K562 (cell line): ENCODE results near the gene GPR39. TPM values are rescaled to one million over a fixed set of nuclear protein-coding genes. Genes with fewer than 3 reads are reported as not detected.

ENCODE experiments used
- ATAC-seq: fragments of 200-7000 bp; cut with Tn5 transposase; 3 replicates; pipeline ENCODE4 v1.9.1; 2020; ENCODE audit warnings: moderate library complexity
- BruUV-seq: library from RNA; stranded (reverse); fragments of 400-500 nt; replicated peaks from 2 replicates; lab custom pipeline; 2021; lab: Mats Ljungman, UMichigan
- CTCF ChIA-PET: fragments of 300-600 bp; formaldehyde crosslinking; extraction: SDS; loops from one replicate; lab custom pipeline; 2021; ENCODE audit warnings: low intra/inter-chr PET ratio; lab: Yijun Ruan, JAX
- POLR2A ChIA-PET: fragments of 300-600, 350-650 bp; sonication (Branson Sonifier 250); formaldehyde crosslinking; extraction: SDS; loops from one replicate; lab custom pipeline; 2021; ENCODE audit warnings: antibody characterized with exemption, inconsistent platforms; lab: Yijun Ruan, JAX
- DNase-seq, 4 experiments: peaks; one replicate each; pipeline versions ENCODE4 v3.0.0 to v3.0.0-alpha.2; 2011 to 2018; ENCODE audit warnings: low spot score in 3 of 4, mixed read lengths in 3 of 4; ENCODE audit errors: extremely low read depth in 1 of 4
- FAIRE-seq: peaks from 2 replicates; lab custom pipeline; 2011; peaks lifted over from hg19 to GRCh38; lab: Jason Lieb, UNC
- H2AFZ ChIP-seq: 2 replicates; pipeline ENCODE4 v1.6.0; 2011; ENCODE audit warnings: low read depth, low read length, control low read depth, inconsistent platforms
- H3K27ac ChIP-seq: fragments of 200-600 bp; 3 replicates; pipeline ENCODE4 v1.8.0; 2011; ENCODE audit warnings: low read depth, mild to moderate bottlenecking, control low read depth, inconsistent platforms, low read length, moderate library complexity, mixed read lengths; ENCODE audit errors: extremely low read depth
- H3K27me3 ChIP-seq, 2 experiments: fragments of 300-600 bp in 1 of 2; 2 replicates in 1 of 2; 3 replicates in 1 of 2; pipeline versions ENCODE4 v1.6.0 to v1.8.0; 2011; ENCODE audit warnings: inconsistent platforms in 2 of 2, low read length in 2 of 2, mild to moderate bottlenecking in 1 of 2, mixed read lengths in 1 of 2, moderate library complexity in 1 of 2; ENCODE audit not compliant: control insufficient read depth in 2 of 2, insufficient read depth in 2 of 2
- H3K36me3 ChIP-seq: fragments of 300-600 bp; 3 replicates; pipeline ENCODE4 v1.8.0; 2011; ENCODE audit warnings: mild to moderate bottlenecking, low read length, inconsistent platforms; ENCODE audit not compliant: control insufficient read depth, insufficient read depth
- H3K4me1 ChIP-seq, 2 experiments: fragments of 200-600 bp in 1 of 2; replicated peaks in 1 of 2; 2 replicates in 1 of 2; 3 replicates in 1 of 2; pipeline versions ENCODE4 v1.5.1 to v1.8.0; 2011; ENCODE audit warnings: inconsistent platforms in 2 of 2, low read length in 2 of 2, mild to moderate bottlenecking in 1 of 2, mixed read lengths in 1 of 2, moderate library complexity in 1 of 2; ENCODE audit not compliant: control insufficient read depth in 2 of 2, insufficient read depth in 2 of 2
- H3K4me2 ChIP-seq: 2 replicates; pipeline ENCODE4 v1.6.1; 2011; ENCODE audit warnings: low read length, control low read depth, inconsistent platforms, mixed read lengths; ENCODE audit not compliant: insufficient read depth
- H3K4me3 ChIP-seq: fragments of 200-600 bp; sonication (generic), shearing (Covaris generic); 2 replicates; pipeline ENCODE4 v1.5.1; 2016; ENCODE audit warnings: control low read depth, inconsistent platforms
- H3K79me2 ChIP-seq: fragments of 200-600 bp; 3 replicates; pipeline ENCODE4 v1.8.0; 2011; ENCODE audit warnings: low read length, inconsistent platforms; ENCODE audit not compliant: control insufficient read depth, insufficient read depth
- H3K9ac ChIP-seq, 2 experiments: 2 replicates each; pipeline versions ENCODE4 v1.6.0 to v1.6.1; 2011; ENCODE audit warnings: low read depth in 2 of 2, low read length in 2 of 2, control low read depth in 1 of 2, inconsistent platforms in 1 of 2, mild to moderate bottlenecking in 1 of 2, mixed read lengths in 1 of 2; ENCODE audit not compliant: insufficient read depth in 1 of 2
- H3K9me1 ChIP-seq: one replicate; pipeline ENCODE4 v1.6.0; 2011; ENCODE audit warnings: inconsistent platforms, mild to moderate bottlenecking, low read length, moderate library complexity; ENCODE audit not compliant: control insufficient read depth, insufficient read depth
- H3K9me3 ChIP-seq: replicated peaks from 2 replicates; pipeline ENCODE4 v1.5.1; 2011; ENCODE audit warnings: low read depth, low read length, inconsistent platforms; ENCODE audit not compliant: control insufficient read depth, insufficient read depth
- H4K20me1 ChIP-seq: replicated peaks from 2 replicates; pipeline ENCODE4 v1.6.1; 2011; ENCODE audit warnings: low read length, inconsistent platforms, mixed read lengths; ENCODE audit not compliant: control insufficient read depth, insufficient read depth
- ATF6 ChIP-seq: sonication (generic); formaldehyde crosslinking; IDR thresholded peaks from 2 replicates; pipeline ENCODE4 v1.4.0; 2020; ENCODE audit warnings: mild to moderate bottlenecking, missing genetic modification reagents
- CHD1 ChIP-seq: fragments of 200-600 bp; sonication (generic); IDR thresholded peaks from one replicate; pipeline ENCODE4 v1.6.1; 2012; ENCODE audit warnings: mild to moderate bottlenecking, moderate library complexity, low read length, inconsistent platforms
- DDX20 ChIP-seq: fragments of 450-650 bp; IDR thresholded peaks from 2 replicates; pipeline ENCODE4 v1.6.1; 2016; ENCODE audit warnings: missing genetic modification characterization, low read depth, mild to moderate bottlenecking, missing compliant biosample characterization, moderate library complexity
- E2F3 ChIP-seq: fragments of 250-450 bp; sonication (Bioruptor Pico); IDR thresholded peaks from 2 replicates; pipeline ENCODE4 v1.4.0; 2020; ENCODE audit warnings: mild to moderate bottlenecking
- ERF ChIP-seq: fragments of 450-650 bp; formaldehyde crosslinking; IDR thresholded peaks from 2 replicates; pipeline ENCODE4 v1.4.0; 2020; ENCODE audit warnings: mild to moderate bottlenecking, mixed read lengths
- FOXK1 ChIP-seq: sonication (generic); formaldehyde crosslinking; IDR thresholded peaks from 2 replicates; pipeline ENCODE4 v1.8.0; 2022; ENCODE audit warnings: missing genetic modification reagents, mild to moderate bottlenecking, borderline replicate concordance
- HNRNPLL ChIP-seq: fragments of 200-400 bp; formaldehyde crosslinking; IDR thresholded peaks from 2 replicates; pipeline ENCODE4 v1.6.1; 2017; ENCODE audit warnings: low read length, low read depth, mild to moderate bottlenecking; ENCODE audit not compliant: poor library complexity, severe bottlenecking
- JUND ChIP-seq, 2 experiments: IDR thresholded peaks; 2 replicates in 1 of 2; 3 replicates in 1 of 2; pipeline ENCODE4 v1.6.1; 2011; ENCODE audit warnings: borderline replicate concordance in 2 of 2, low read depth in 2 of 2, low read length in 2 of 2, improper control_type of control experiment in 1 of 2, missing biosample characterization in 1 of 2, missing genetic modification characterization in 1 of 2, missing genetic modification reagents in 1 of 2
- PCBP2 ChIP-seq: fragments of 200-400 bp; formaldehyde crosslinking; IDR thresholded peaks from 2 replicates; pipeline ENCODE4 v1.6.1; 2018; ENCODE audit warnings: low read length, low read depth, mild to moderate bottlenecking, moderate library complexity; ENCODE audit not compliant: poor library complexity, severe bottlenecking
- YY1 ChIP-seq, 3 experiments: IDR thresholded peaks; 2 replicates each; pipeline ENCODE4 v1.6.1; 2011; ENCODE audit warnings: low read length in 2 of 3, mild to moderate bottlenecking in 2 of 3, moderate library complexity in 2 of 3, borderline replicate concordance in 1 of 3, control low read depth in 1 of 3, low read depth in 1 of 3; ENCODE audit not compliant: insufficient read depth in 3 of 3, insufficient replicate concordance in 2 of 3, control insufficient read depth in 1 of 3, insufficient read length in 1 of 3; ENCODE audit errors: extremely low read depth in 1 of 3
- WGBS: fragments of 100-300 bp; shearing (Covaris generic); methylation state at CpG from one replicate; pipeline ENCODE4 v1.1.6; 2016; ENCODE audit warnings: low coverage, mixed read lengths; ENCODE audit not compliant: insufficient coverage; ENCODE audit errors: missing lambda C conversion rate; 5-methylcytosine and 5-hydroxymethylcytosine counted together
- in situ Hi-C: fragments of 300-500 bp; cut with MboI; formaldehyde crosslinking; loops from 4 replicates; pipeline ENCODE4 v1.15.0; 2018; ENCODE audit warnings: inconsistent platforms, mixed read lengths
- intact Hi-C: fragments of 100-400 bp; cut with micrococcal nuclease; formaldehyde crosslinking; loops from 2 replicates; pipeline ENCODE4 v1.14.2; 2022
- polyA plus RNA-seq, 8 experiments: library from polyadenylated mRNA; depleted of rRNA in 4 of 8; stranded (reverse) in 5 of 8; unstranded in 3 of 8; fragments of >200 nt; fragmentation: Nextera tagmentation in 2 of 8; fragmentation: Illumina TruSeq in 1 of 8; extraction: Ambion mirVana in 2 of 8; extraction: Trizol in 1 of 8; gene quantifications; 2 replicates each; pipeline versions ENCODE4 v1.2.1 to v1.2.3, GENCODE V29; 2011 to 2014; ENCODE audit warnings: inconsistent platforms in 1 of 8, missing spikeins in 1 of 8
- total RNA-seq, 7 experiments: library from RNA; depleted of rRNA in 6 of 7; stranded (reverse); fragments of >200 nt in 6 of 7; fragmentation: Illumina TruSeq in 2 of 7; extraction: Trizol in 2 of 7; gene quantifications; 2 replicates each; pipeline versions ENCODE4 v1.2.1 to v1.2.3, GENCODE V29; 2011 to 2021; ENCODE audit warnings: low replicate concordance in 1 of 7
- TF ChIP-seq, protein P1 (sequence below): fragments of 250-450 bp; sonication (Bioruptor Pico); IDR thresholded peaks from 2 replicates; pipeline ENCODE4 v1.5.0; 2021; ENCODE audit warnings: mild to moderate bottlenecking, borderline replicate concordance
- TF ChIP-seq, protein P2 (sequence below): fragments of 250-450 bp; sonication (Bioruptor Pico); IDR thresholded peaks from 2 replicates; pipeline ENCODE4 v1.8.0; 2022; ENCODE audit warnings: moderate library complexity, mild to moderate bottlenecking, inconsistent platforms

Gene GPR39
- total and polyA plus RNA-seq, 9 of the 15 experiments (the other 6 are each of a cell fraction or from before 2014, with no cell fraction given), result 0.04 TPM; not detected in 8

DNA sequence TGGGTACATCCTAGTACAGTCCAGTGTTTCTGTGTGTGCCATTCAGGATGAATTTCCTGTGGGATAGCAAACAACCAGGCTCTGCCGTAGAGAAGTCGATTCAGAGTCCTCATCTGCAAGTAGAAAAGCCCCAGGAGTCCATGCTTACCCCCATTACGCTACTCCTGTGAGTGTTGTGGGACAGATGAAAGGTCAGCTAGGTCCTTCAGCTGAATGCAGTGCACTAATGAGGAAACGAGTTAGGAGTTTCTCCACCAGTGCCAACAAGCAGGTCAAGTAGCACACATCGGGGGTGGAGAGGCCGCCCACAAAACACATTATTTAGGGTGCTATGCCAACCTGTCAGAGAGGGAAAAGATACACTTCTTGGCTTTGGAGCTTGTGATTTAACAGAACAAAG lies 2.5 kb upstream of the GPR39 start (continued):
- TF ChIP-seq PCBP2, result no peak
- no peak for TF ChIP-seq ATF6
- no peak for TF ChIP-seq CHD1
- no peak for TF ChIP-seq JUND (IDR thresholded peaks at IDR 0.05; ENCODE audit: borderline replicate concordance, low read depth, low read length)
- no peak for TF ChIP-seq JUND (tag; IDR thresholded peaks at IDR 0.05; ENCODE audit: borderline replicate concordance, low read depth, low read length)
- no peak for TF ChIP-seq E2F3

GRCh38 chr2:132415256-132415914 lies 1.2 kb upstream of the GPR39 start:
- FAIRE-seq (no peak), DNase-seq (no peak), ATAC-seq (no peak)
- no TSS peak for BruUV-seq
- H2AFZ ChIP-seq, result no peak overlapping the region
- H3K4me1 ChIP-seq, result peaks cover 0 to 19% of the 10 kb centered on the region in 2 experiments; a peak in 2 of 5 replicates
- H4K20me1 ChIP-seq, result no peaks in the 10 kb centered on the region; the same call in 1 of the 2 replicates
- no peaks in the 10 kb centered on the region for H3K79me2 ChIP-seq
- no peak overlapping the region for H3K4me2 ChIP-seq
- peaks cover 9 to 31% of the 10 kb centered on the region in 2 experiments; a peak in 4 of 5 replicates for H3K27me3 ChIP-seq
- no peak overlapping the region for H3K4me3 ChIP-seq
- H3K9me1 ChIP-seq, result no peaks in the 10 kb centered on the region
- H3K36me3 ChIP-seq, result no peaks in the 10 kb centered on the region
- ChIA-PET CTCF (no interaction called here), POLR2A (no interaction called here)
- in situ Hi-C loops, result no loop called here
- H3K27ac ChIP-seq, result no peak overlapping the region
- no peak overlapping the region for H3K9ac ChIP-seq
- intact Hi-C loops, result no loop called here
- no peaks in the 10 kb centered on the region for H3K9me3 ChIP-seq
- 2% methylated on average over 9 of the region's 9 CpGs for WGBS
- no peak for TF ChIP-seq HNRNPLL
- no peak for TF ChIP-seq DDX20 (tag)
- TF ChIP-seq ERF (CRISPR knock-in tag), result no peak
- TF ChIP-seq, protein P1, sequence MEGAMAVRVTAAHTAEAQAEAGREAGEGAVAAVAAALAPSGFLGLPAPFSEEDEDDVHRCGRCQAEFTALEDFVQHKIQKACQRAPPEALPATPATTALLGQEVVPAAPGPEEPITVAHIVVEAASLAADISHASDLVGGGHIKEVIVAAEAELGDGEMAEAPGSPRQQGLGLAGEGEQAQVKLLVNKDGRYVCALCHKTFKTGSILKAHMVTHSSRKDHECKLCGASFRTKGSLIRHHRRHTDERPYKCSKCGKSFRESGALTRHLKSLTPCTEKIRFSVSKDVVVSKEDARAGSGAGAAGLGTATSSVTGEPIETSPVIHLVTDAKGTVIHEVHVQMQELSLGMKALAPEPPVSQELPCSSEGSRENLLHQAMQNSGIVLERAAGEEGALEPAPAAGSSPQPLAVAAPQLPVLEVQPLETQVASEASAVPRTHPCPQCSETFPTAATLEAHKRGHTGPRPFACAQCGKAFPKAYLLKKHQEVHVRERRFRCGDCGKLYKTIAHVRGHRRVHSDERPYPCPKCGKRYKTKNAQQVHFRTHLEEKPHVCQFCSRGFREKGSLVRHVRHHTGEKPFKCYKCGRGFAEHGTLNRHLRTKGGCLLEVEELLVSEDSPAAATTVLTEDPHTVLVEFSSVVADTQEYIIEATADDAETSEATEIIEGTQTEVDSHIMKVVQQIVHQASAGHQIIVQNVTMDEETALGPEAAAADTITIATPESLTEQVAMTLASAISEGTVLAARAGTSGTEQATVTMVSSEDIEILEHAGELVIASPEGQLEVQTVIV (CRISPR knock-in tag), result no peak
- TF ChIP-seq YY1 (IDR thresholded peaks at IDR 0.05; ENCODE audit: borderline replicate concordance in 1 of 3, control insufficient read depth in 1 of 3, extremely low read depth in 1 of 3, insufficient read depth in 3 of 3, insufficient read length in 1 of 3, insufficient replicate concordance in 2 of 3, low read depth in 1 of 3, low read length in 2 of 3), result no peak
- TF ChIP-seq, protein P2, sequence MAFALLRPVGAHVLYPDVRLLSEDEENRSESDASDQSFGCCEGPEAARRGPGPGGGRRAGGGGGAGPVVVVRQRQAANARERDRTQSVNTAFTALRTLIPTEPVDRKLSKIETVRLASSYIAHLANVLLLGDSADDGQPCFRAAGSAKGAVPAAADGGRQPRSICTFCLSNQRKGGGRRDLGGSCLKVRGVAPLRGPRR (CRISPR knock-in tag), result no peak
- no peak for TF ChIP-seq FOXK1
